Measurements from ENCODE around the gene RNF4. TPM values are rescaled to one million over a fixed set of nuclear protein-coding genes. Genes with fewer than 3 reads are reported as not detected.

The RNF4 gene, protein sequence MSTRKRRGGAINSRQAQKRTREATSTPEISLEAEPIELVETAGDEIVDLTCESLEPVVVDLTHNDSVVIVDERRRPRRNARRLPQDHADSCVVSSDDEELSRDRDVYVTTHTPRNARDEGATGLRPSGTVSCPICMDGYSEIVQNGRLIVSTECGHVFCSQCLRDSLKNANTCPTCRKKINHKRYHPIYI
- 64.3 to 77.0 TPM (median 65.0 TPM) in 5 replicates for total RNA-seq (2022; extraction: Qiagen RNA extraction; ENCODE audit: low read depth)

GRCh38 chr4:2468456-2469191, at the start of gene RNF4:
Gene RNF4, plus strand, starts transcription at chr4:2469106. Its CDS starts 21,388 bp downstream, at chr4:2490494.

GRCh38 chr4:2536193-2537010, 67.5 kb downstream of the RNF4 start, which contains the start of gene FAM193A:
Gene FAM193A, plus strand, starts transcription at chr4:2536647. Its CDS starts 269 bp downstream, at chr4:2536916.

Other genes starting within 250 kb of the RNF4 start
- gene HAUS3, start 227.0 kb upstream of the RNF4 start, total RNA-seq (2022; extraction: Qiagen RNA extraction; ENCODE audit: low read depth), result 5.7 to 8.2 TPM (median 7.8 TPM) in 5 replicates
- 0.37 to 0.92 TPM (median 0.70 TPM) in 5 replicates for gene POLN, start 227.0 kb upstream of the RNF4 start, total RNA-seq (2022; extraction: Qiagen RNA extraction; ENCODE audit: low read depth)
- gene MXD4, start 207.0 kb upstream of the RNF4 start, total RNA-seq (2022; extraction: Qiagen RNA extraction; ENCODE audit: low read depth), result 13.3 to 19.9 TPM (median 17.2 TPM) in 5 replicates
- gene ZFYVE28, start 50.5 kb upstream of the RNF4 start, total RNA-seq (2022; extraction: Qiagen RNA extraction; ENCODE audit: low read depth), result 2.7 to 3.7 TPM (median 3.0 TPM) in 5 replicates
- gene CFAP99, start 50.2 kb upstream of the RNF4 start, total RNA-seq (2022; extraction: Qiagen RNA extraction; ENCODE audit: low read depth), result 0.06 to 0.38 TPM (median 0.16 TPM) in 5 replicates
- 7.5 to 8.5 TPM (median 8.5 TPM) in 5 replicates for gene FAM193A, start 67.5 kb downstream of the RNF4 start, total RNA-seq (2022; extraction: Qiagen RNA extraction; ENCODE audit: low read depth)

Measured in A549 treated with GW870086 at 1 μM for 4 hours (cell line).